Psoas muscle (tissue), 8 donors: ENCODE measurements around the gene HS6ST3. TPM values are rescaled to one million over a fixed set of nuclear protein-coding genes. Genes with fewer than 3 reads are reported as not detected.

Experiments used
- ATAC-seq, 4 donors: fragments of 200-7000 bp; cut with Tn5 transposase; one replicate each; pipeline ENCODE4 v1.9.1; 2020; ENCODE audit warnings: moderate library complexity in 3 of 4, mild to moderate bottlenecking in 2 of 4
- DNase-seq, 2 donors: peaks; one replicate each; pipeline ENCODE4 v3.0.0-alpha.2; 2020
- H3K27ac ChIP-seq: fragments of 200-600 bp; one replicate; pipeline ENCODE4 v1.8.0; 2022
- H3K27me3 ChIP-seq, 3 donors: fragments of 200-600 bp in 1 of 3; one replicate each; pipeline versions ENCODE4 v1.6.1 to v1.8.0; 2013 to 2022; ENCODE audit warnings: low read length in 2 of 3, mild to moderate bottlenecking in 2 of 3, moderate library complexity in 1 of 3; ENCODE audit not compliant: insufficient read depth in 3 of 3
- H3K36me3 ChIP-seq, 2 donors: fragments of 200-600 bp in 1 of 2; one replicate each; pipeline versions ENCODE4 v1.6.1 to v1.8.0; 2013 to 2022; ENCODE audit warnings: low read depth in 1 of 2, mild to moderate bottlenecking in 1 of 2, moderate library complexity in 1 of 2; ENCODE audit not compliant: insufficient read depth in 1 of 2
- H3K4me1 ChIP-seq: fragments of 200-600 bp; one replicate; pipeline ENCODE4 v1.8.0; 2022
- H3K4me3 ChIP-seq: fragments of 200-600 bp; one replicate; pipeline ENCODE4 v1.8.0; 2022; ENCODE audit warnings: mild to moderate bottlenecking
- H3K9me3 ChIP-seq: fragments of 200-600 bp; one replicate; pipeline ENCODE4 v1.8.0; 2022
- CTCF ChIP-seq: fragments of 200-600 bp; IDR thresholded peaks from one replicate; pipeline ENCODE4 v1.8.0; 2022; ENCODE audit warnings: antibody characterized with exemption
- WGBS, 3 donors: extraction: QIAGEN DNeasy Blood & Tissue Kit; methylation state at CpG; one replicate each; pipeline versions ENCODE4 v1.1.6 to v1.1.7; 2013; 5-methylcytosine and 5-hydroxymethylcytosine counted together
- intact Hi-C, 2 donors: fragments of 100-400 bp; cut with DNase I; formaldehyde crosslinking; loops; one replicate each; pipeline versions ENCODE4 v1.11.0 to v1.14.2; 2022
- polyA plus RNA-seq, 3 donors: library from polyadenylated mRNA; stranded (reverse); fragments of 200-250 nt; gene quantifications; one replicate each; pipeline ENCODE4 v1.2.3, GENCODE V29; 2013
- total RNA-seq, 4 donors: library from RNA; stranded (reverse); fragmentation: NEBNext Ultra II Directional in 2 of 4; extraction: Animal tissue kit (Norgen Biotek cat#: 25700) in 2 of 4; gene quantifications; one replicate each; pipeline versions ENCODE4 v1.2.1 to v1.2.4, GENCODE V29; 2021 to 2023
- donor health status: healthy with polysubstance abuse.
- donor health status: DM: no; HTN: no; CAD: no; lungs with moderate emphysema.
- donor health status: Bipolar disorder and iron deficiency.
- donor health status: healthy.
- donor health status: DM: yes; HTN: yes; CAD: no.
- donor health status: DM: no; HTN: no; CAD: no.
- donor health status: DM: no; HTN: no; CAD: no.
- donor health status: DM: yes; HTN: yes; CAD: no.

The HS6ST3 gene
- total and polyA plus RNA-seq, 7 donors, result 0.01 to 0.58 (median 0.10) TPM

GRCh38 chr13:96834626-96835025 is 744.7 kb downstream of the HS6ST3 start:
- Histone ChIP-seq H3K4me3 (no peak overlapping the region), H3K36me3 (no peaks in the 10 kb centered on the region), H3K9me3 (peaks cover 4% of the 10 kb centered on the region), H3K27me3 (peaks cover 0 to 2% (median 0%) of the 10 kb centered on the region in 3 donors), H3K27ac (no peak overlapping the region), H3K4me1 (no peaks in the 10 kb centered on the region)
- DNase-seq, result no peak
- ATAC-seq, result no peak
- 77 to 81% (median 77%) methylated on average over 4 of the region's 4 CpGs for WGBS, 3 donors
- TF ChIP-seq CTCF, result no peak
- intact Hi-C loops, result no loop called here

GRCh38 chr13:96835546-96835945 is 745.6 kb downstream of the HS6ST3 start:
- H3K36me3 ChIP-seq, result no peaks in the 10 kb centered on the region
- no peak overlapping the region for H3K4me3 ChIP-seq
- H3K9me3 ChIP-seq, result peaks cover 4% of the 10 kb centered on the region
- no peaks in the 10 kb centered on the region for H3K4me1 ChIP-seq
- TF ChIP-seq CTCF, result no peak
- peaks cover 0 to 2% (median 0%) of the 10 kb centered on the region in 3 donors for H3K27me3 ChIP-seq
- H3K27ac ChIP-seq, result no peak overlapping the region
- DNase-seq, result no peak
- intact Hi-C loops, result no loop called here
- WGBS, 3 donors, result 34 to 48% (median 40%) methylated on average over 4 of the region's 4 CpGs
- ATAC-seq, result no peak

GRCh38 chr13:96836733-96837132 is 746.8 kb downstream of the HS6ST3 start:
- H3K4me3 ChIP-seq, result no peak overlapping the region
- 88 to 96% (median 93%) methylated on average over 1 of the region's 1 CpG for WGBS, 3 donors
- H3K27me3 ChIP-seq, result peaks cover 0 to 2% (median 0%) of the 10 kb centered on the region in 3 donors
- peaks cover 4% of the 10 kb centered on the region for H3K9me3 ChIP-seq
- no peak for ATAC-seq
- TF ChIP-seq CTCF, result no peak
- H3K27ac ChIP-seq, result no peak overlapping the region
- DNase-seq, result no peak
- intact Hi-C loops, result no loop called here
- no peaks in the 10 kb centered on the region for H3K4me1 ChIP-seq
- no peaks in the 10 kb centered on the region for H3K36me3 ChIP-seq

- ATAC-seq (no peak), DNase-seq (no peak)
- Histone ChIP-seq H3K36me3 (no peaks in the 10 kb centered on the region), H3K4me1 (no peaks in the 10 kb centered on the region), H3K9me3 (peaks cover 4% of the 10 kb centered on the region), H3K4me3 (no peak overlapping the region), H3K27me3 (peaks cover 0 to 2% (median 0%) of the 10 kb centered on the region in 3 donors), H3K27ac (no peak overlapping the region)
- TF ChIP-seq CTCF, result no peak
- intact Hi-C loops, result no loop called here
- 79 to 100% (median 80%) methylated on average over 1 of the region's 1 CpG for WGBS, 3 donors
Measured at GRCh38 chr13:96837809-96838208, 747.9 kb downstream of the HS6ST3 start.

- H3K27ac ChIP-seq, result no peak overlapping the region
- TF ChIP-seq CTCF, result no peak
- no peaks in the 10 kb centered on the region for H3K4me1 ChIP-seq
- no peaks in the 10 kb centered on the region for H3K27me3 ChIP-seq
- intact Hi-C loops, result no loop called here
- no peaks in the 10 kb centered on the region for H3K9me3 ChIP-seq
- no peak for DNase-seq
- H3K4me3 ChIP-seq, result no peak overlapping the region
- no peak for ATAC-seq
- no peaks in the 10 kb centered on the region for H3K36me3 ChIP-seq
Measured at GRCh38 chr13:96844195-96844594, 754.3 kb downstream of the HS6ST3 start.
